Measurements from ENCODE around the gene KANSL1.
"Not testable (repeated sequence)": the region's sequence is repeated elsewhere in the genome, so short reads cannot be mapped to it uniquely, and the experiment has no call there.

DNA sequence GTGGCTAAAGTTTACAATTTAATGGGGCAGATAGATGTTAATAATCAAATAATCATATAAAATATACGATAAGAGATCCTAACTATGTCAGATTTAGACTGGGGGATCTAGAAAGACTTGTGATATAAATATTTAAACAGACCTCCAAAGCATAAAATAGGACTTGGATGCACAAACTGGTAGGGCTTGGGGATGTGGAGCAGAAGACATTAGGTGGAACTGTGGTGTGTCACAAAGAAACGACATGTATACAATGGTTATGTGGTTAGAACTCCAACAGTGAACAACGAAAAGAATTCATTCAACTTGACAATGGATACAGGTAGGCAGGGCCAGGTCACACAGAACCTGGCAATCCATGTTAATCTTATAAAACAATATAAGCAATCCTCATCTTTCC lies 90.4 kb downstream of the KANSL1 start:
- TF ChIP-seq, protein P1, sequence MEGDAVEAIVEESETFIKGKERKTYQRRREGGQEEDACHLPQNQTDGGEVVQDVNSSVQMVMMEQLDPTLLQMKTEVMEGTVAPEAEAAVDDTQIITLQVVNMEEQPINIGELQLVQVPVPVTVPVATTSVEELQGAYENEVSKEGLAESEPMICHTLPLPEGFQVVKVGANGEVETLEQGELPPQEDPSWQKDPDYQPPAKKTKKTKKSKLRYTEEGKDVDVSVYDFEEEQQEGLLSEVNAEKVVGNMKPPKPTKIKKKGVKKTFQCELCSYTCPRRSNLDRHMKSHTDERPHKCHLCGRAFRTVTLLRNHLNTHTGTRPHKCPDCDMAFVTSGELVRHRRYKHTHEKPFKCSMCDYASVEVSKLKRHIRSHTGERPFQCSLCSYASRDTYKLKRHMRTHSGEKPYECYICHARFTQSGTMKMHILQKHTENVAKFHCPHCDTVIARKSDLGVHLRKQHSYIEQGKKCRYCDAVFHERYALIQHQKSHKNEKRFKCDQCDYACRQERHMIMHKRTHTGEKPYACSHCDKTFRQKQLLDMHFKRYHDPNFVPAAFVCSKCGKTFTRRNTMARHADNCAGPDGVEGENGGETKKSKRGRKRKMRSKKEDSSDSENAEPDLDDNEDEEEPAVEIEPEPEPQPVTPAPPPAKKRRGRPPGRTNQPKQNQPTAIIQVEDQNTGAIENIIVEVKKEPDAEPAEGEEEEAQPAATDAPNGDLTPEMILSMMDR (conservative IDR thresholded peaks at IDR 0.05) = not testable (repeated sequence)
- not testable (repeated sequence) for TF ChIP-seq EZH2 (IDR thresholded peaks at IDR 0.05; ENCODE audit: low read depth)

All from PC-9 (cell line).